Measurements from ENCODE around the gene APC2. TPM values are rescaled to one million over a fixed set of nuclear protein-coding genes. Genes with fewer than 3 reads are reported as not detected.

Gene APC2
- total RNA-seq, 4 donors from 2014 or later: 0.12 to 0.19 TPM; not detected in 2

DNA sequence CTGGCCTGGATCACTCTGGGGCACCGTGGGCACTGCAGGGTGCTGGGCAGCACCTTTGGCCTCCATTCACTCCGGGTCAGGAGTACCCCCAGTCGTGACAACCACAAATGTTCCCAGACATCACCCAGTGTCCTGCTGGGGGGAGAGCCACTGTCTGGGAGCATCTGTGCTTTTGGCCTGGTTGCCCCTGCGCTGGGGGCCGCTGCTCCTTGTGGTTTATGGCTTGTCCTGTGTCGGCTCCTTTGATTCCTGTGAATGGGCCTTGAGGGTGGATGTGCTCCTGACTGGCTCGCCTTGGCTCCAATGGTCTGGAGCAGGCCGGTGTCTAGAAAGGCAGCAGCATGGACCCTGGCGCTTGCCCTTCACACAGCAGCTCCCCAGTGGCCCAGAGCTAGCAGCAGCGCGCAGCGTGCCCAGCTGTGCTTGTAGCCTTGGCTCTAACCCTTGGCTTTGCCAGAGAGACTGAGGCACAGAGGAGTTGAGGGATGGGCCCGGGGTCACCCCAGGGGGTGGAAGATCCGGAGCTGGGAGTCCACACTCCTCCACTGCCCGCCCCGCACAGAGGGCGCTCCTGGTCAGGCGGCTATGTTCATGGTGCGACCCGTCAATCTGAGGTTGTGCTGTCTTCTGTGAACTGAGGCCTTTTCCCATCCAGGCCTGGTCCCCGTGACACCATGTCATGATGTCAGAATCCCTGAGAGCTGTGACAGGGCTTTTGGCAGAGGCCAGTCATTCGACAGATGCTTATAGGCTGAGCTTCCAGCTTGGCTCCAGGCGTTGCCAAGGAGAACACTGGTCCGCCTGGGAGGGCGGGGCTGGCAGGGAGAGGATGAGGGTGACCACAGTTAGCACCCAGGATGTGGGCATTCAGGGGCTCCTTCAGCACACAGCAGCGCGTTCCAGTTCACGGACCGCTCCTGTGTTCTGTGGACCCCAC lies 38.4 kb upstream of the APC2 start:
- no peak for ATAC-seq (ENCODE audit: low FRiP score)
- no peak for DNase-seq (ENCODE audit: low spot score)
- TF ChIP-seq CTCF (IDR thresholded peaks at IDR 0.05): no peak

GRCh38 chr19:1412323-1412923 lies 37.5 kb upstream of the APC2 start:
- DNase-seq (ENCODE audit: low spot score) (no peak), ATAC-seq (ENCODE audit: low FRiP score) (no peak)
- TF ChIP-seq CTCF (IDR thresholded peaks at IDR 0.05): no peak

DNA sequence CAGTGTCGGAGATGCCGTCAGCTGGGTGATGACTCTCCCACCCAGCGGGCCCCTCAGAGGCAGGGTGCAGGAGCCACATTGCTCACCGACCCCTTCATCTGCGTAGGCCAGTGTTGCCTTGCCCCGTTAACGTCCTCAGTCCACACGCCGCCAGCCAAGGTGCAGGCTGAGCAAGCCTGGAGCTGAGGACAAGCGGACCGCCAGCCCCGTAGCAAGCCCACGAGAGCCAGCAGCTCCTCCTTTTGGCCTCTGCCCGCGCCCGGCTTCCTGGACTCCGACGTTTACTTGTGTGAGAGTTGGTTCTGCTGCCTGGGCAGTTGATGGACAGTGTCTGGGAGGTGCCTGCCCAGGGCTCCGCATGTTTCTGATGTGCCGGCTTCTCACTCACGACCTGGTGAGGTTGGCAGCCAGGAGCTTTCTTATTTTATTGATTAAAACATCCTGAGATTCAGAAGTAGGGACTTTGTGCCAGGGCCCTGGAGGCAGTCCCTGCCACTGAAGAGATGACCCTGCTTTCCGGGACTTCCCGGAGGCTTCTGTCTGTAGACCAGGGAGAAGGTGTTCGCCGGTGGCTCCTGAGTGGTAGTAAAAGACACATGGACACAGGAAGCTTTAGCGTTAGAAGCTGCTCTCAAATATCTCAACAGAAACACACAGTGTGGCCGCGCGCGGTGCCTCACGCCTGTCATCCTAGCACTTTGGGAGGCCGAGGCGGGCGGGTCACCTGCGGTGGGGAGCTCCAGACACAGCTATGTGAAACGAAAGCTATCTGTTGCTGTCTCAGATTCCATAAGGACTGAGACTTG lies 36.7 kb upstream of the APC2 start:
- TF ChIP-seq CTCF (IDR thresholded peaks at IDR 0.05): no peak
- no peak for DNase-seq (ENCODE audit: low spot score)
- no peak for ATAC-seq (ENCODE audit: low FRiP score)

DNA sequence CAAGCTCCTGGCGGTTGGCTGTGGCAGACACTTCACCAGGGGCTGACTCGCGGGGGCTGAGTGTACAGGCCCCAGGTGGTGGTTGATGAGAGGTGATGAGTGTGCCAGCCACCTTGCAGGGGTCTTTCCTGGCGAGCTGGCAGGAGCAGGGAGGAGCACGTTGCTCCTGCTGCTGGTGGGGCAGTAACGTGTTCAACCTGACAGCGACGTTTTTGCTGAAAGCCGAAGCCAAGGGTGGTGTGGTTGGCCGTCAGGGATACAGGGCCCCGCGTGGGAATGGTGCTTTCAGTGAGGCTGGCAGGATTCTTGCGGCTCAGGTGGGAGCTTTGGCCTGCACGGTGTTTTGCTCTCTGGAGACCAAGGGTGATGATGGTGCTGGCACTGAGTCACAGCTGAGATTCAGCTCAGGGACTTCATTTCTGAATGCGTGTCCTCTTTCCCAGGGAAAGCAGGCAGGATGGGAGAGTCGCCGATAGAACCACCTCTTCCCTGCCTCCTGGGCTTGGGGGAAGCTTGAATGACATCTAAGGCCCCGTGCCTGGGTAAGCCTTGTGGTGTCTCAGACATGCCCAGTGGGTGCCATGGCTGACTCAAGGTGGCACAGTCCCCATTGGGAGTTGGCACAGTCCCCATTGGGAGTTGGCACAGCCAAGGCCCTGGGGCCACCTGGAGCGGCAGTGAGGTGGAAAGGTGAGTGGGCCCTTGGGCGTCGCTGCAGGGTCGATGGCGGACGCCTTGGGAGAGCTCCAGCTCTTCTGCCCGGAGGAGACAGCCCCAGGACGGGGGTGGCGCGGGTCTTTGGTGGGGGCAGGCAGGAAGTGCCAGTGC lies 33.7 kb upstream of the APC2 start:
- peak; percentile 10 for ATAC-seq (ENCODE audit: low FRiP score)
- DNase-seq (ENCODE audit: low spot score): no peak
- TF ChIP-seq CTCF (IDR thresholded peaks at IDR 0.05): no peak

DNA sequence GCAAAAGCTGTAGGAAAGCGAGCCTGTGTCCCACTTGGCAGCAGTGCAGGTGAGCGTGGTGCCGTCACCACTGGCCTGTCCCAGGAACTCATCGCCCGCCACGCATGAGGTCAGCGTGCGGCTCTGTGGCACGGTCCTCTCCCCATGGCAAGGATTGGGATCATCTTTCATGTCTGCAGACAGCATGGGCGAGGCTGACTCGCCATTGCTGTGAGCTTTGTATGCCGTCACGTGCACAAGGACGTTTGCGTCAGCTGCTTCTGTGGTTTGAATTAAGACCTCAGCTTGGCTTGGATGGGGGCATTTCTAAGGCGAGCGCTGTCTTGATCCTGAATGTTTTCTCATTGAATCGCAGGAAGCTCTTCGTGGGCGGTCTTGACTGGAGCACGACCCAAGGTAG lies 32.8 kb upstream of the APC2 start:
- TF ChIP-seq CTCF (IDR thresholded peaks at IDR 0.05): no peak
- no peak for ATAC-seq (ENCODE audit: low FRiP score)
- no peak for DNase-seq (ENCODE audit: low spot score)

Data from omental fat pad (tissue), 4 donors.